Upper lobe of right lung (tissue), 1 donor: ENCODE results near the gene TMEM63B. TPM values are rescaled to one million over a fixed set of nuclear protein-coding genes. Genes with fewer than 3 reads are reported as not detected.

Experiments used
- ATAC-seq: fragments of 200-7000 bp; cut with Tn5 transposase; one replicate; pipeline ENCODE4 v1.9.1; 2020; ENCODE audit warnings: mild to moderate bottlenecking, moderate library complexity
- DNase-seq: peaks from one replicate; pipeline ENCODE4 v3.0.0-alpha.2; 2020
- H3K27ac ChIP-seq: fragments of 200-600 bp; one replicate; pipeline ENCODE4 v1.8.0; 2022
- H3K27me3 ChIP-seq: fragments of 200-600 bp; one replicate; pipeline ENCODE4 v1.8.0; 2022; ENCODE audit warnings: mild to moderate bottlenecking
- H3K36me3 ChIP-seq: fragments of 200-600 bp; one replicate; pipeline ENCODE4 v1.8.0; 2022
- H3K4me1 ChIP-seq: fragments of 200-600 bp; one replicate; pipeline ENCODE4 v1.8.0; 2022
- H3K4me3 ChIP-seq: fragments of 200-600 bp; one replicate; pipeline ENCODE4 v1.8.0; 2022; ENCODE audit warnings: mild to moderate bottlenecking
- H3K9me3 ChIP-seq: fragments of 200-600 bp; one replicate; pipeline ENCODE4 v1.8.0; 2022
- CTCF ChIP-seq: fragments of 200-600 bp; IDR thresholded peaks from one replicate; pipeline ENCODE4 v1.8.0; 2022; ENCODE audit warnings: antibody characterized with exemption
- intact Hi-C: fragments of 100-400 bp; cut with DNase I; formaldehyde crosslinking; loops from one replicate; pipeline ENCODE4 v1.11.0; 2022
- total RNA-seq: library from RNA; stranded (reverse); fragmentation: NEBNext Ultra II Directional; extraction: Animal tissue kit (Norgen Biotek cat#: 25700); gene quantifications from one replicate; pipeline ENCODE4 v1.2.1, GENCODE V29; 2021
- donor health status: DM: no; HTN: yes; CAD: no; lungs with severe emphysema.

TMEM63B gene
- total RNA-seq, 1 donor from 2014 or later = 119 TPM

- H3K27me3 ChIP-seq = no peaks in the 10 kb centered on the region
- no peak for TF ChIP-seq CTCF
- no peaks in the 10 kb centered on the region for H3K9me3 ChIP-seq
- no peak for DNase-seq
- H3K4me1 ChIP-seq = peaks cover 21% of the 10 kb centered on the region
- no peak overlapping the region for H3K27ac ChIP-seq
- intact Hi-C loops = no loop called here
- no peak overlapping the region for H3K4me3 ChIP-seq
- peak; percentile 9 for ATAC-seq
- peaks cover 5% of the 10 kb centered on the region for H3K36me3 ChIP-seq
Observed at GRCh38 chr6:44129841-44130322, 2.5 kb downstream of the TMEM63B start.

- intact Hi-C loops = no loop called here
- H3K4me1 ChIP-seq = peaks cover 14% of the 10 kb centered on the region
- ATAC-seq (no peak), DNase-seq (no peak)
- H3K4me3 ChIP-seq = no peak overlapping the region
- TF ChIP-seq CTCF = no peak
- H3K9me3 ChIP-seq = no peaks in the 10 kb centered on the region
- peaks cover 21% of the 10 kb centered on the region for H3K36me3 ChIP-seq
- no peaks in the 10 kb centered on the region for H3K27me3 ChIP-seq
- no peak overlapping the region for H3K27ac ChIP-seq
Observed at GRCh38 chr6:44131892-44132291, 4.5 kb downstream of the TMEM63B start.

- ATAC-seq = no peak
- peaks cover 26% of the 10 kb centered on the region for H3K36me3 ChIP-seq
- no peak overlapping the region for H3K4me3 ChIP-seq
- H3K9me3 ChIP-seq = no peaks in the 10 kb centered on the region
- no peaks in the 10 kb centered on the region for H3K27me3 ChIP-seq
- peaks cover 14% of the 10 kb centered on the region for H3K4me1 ChIP-seq
- intact Hi-C loops = no loop called here
- no peak for DNase-seq
- H3K27ac ChIP-seq = no peak overlapping the region
- no peak for TF ChIP-seq CTCF
Observed at GRCh38 chr6:44132476-44132875, 5.1 kb downstream of the TMEM63B start.

- Histone ChIP-seq H3K4me1 (peaks cover 12% of the 10 kb centered on the region), H3K4me3 (no peak overlapping the region), H3K27ac (no peak overlapping the region), H3K27me3 (no peaks in the 10 kb centered on the region), H3K9me3 (no peaks in the 10 kb centered on the region), H3K36me3 (peaks cover 28% of the 10 kb centered on the region)
- DNase-seq (peak; percentile 81), ATAC-seq (peak; percentile 93)
- no peak for TF ChIP-seq CTCF
- intact Hi-C loops = no loop called here
Observed at GRCh38 chr6:44133003-44133931, 5.9 kb downstream of the TMEM63B start.

GRCh38 chr6:44133981-44134711 lies 6.8 kb downstream of the TMEM63B start:
- no peak for TF ChIP-seq CTCF
- intact Hi-C loops = no loop called here
- no peaks in the 10 kb centered on the region for H3K27me3 ChIP-seq
- H3K27ac ChIP-seq = no peak overlapping the region
- ATAC-seq (no peak), DNase-seq (no peak)
- H3K4me3 ChIP-seq = no peak overlapping the region
- peaks cover 29% of the 10 kb centered on the region for H3K36me3 ChIP-seq
- H3K9me3 ChIP-seq = no peaks in the 10 kb centered on the region
- H3K4me1 ChIP-seq = peaks cover 5% of the 10 kb centered on the region
